Dermis blood vessel endothelial cell (primary cell): ENCODE results near the gene SPATS2L. TPM values are rescaled to one million over a fixed set of nuclear protein-coding genes. Genes with fewer than 3 reads are reported as not detected.

ENCODE experiments used
- DNase-seq: peaks from one replicate; pipeline ENCODE4 v3.0.0; 2010
- total RNA-seq: library from RNA; depleted of rRNA; stranded (reverse); fragments of >200 nt; gene quantifications from 2 replicates; pipeline ENCODE4 v1.2.3, GENCODE V29; 2014

The SPATS2L gene
- total RNA-seq, 1 donor from 2014 or later: 21.3 TPM

- no peak for DNase-seq
Observed at GRCh38 chr2:200379481-200380090, 73.1 kb downstream of the SPATS2L start.

GRCh38 chr2:200380091-200380561 is 73.6 kb downstream of the SPATS2L start:
- DNase-seq: no peak

GRCh38 chr2:200380833-200381542 is 74.5 kb downstream of the SPATS2L start:
- no peak for DNase-seq

- no peak for DNase-seq
Observed at GRCh38 chr2:200382874-200383273, 76.4 kb downstream of the SPATS2L start.

GRCh38 chr2:200383380-200384110 is 77.1 kb downstream of the SPATS2L start:
- DNase-seq: peak; percentile 77

- DNase-seq: no peak
Observed at GRCh38 chr2:200385063-200385635, 78.7 kb downstream of the SPATS2L start.

- DNase-seq: no peak
Observed at GRCh38 chr2:200393191-200393590, 86.7 kb downstream of the SPATS2L start.

GRCh38 chr2:200394045-200394444 is 87.6 kb downstream of the SPATS2L start:
- no peak for DNase-seq

- DNase-seq: peak; percentile 44
Observed at GRCh38 chr2:200396781-200397242, 90.3 kb downstream of the SPATS2L start.

GRCh38 chr2:200397785-200398184 is 91.3 kb downstream of the SPATS2L start:
- no peak for DNase-seq

- peak; percentile 55 for DNase-seq
Observed at GRCh38 chr2:200399046-200399445, 92.6 kb downstream of the SPATS2L start.

- DNase-seq: no peak
Observed at GRCh38 chr2:200399636-200400035, 93.1 kb downstream of the SPATS2L start.

GRCh38 chr2:200403814-200404213 is 97.3 kb downstream of the SPATS2L start:
- DNase-seq: no peak

GRCh38 chr2:200404615-200405014 is 98.1 kb downstream of the SPATS2L start:
- DNase-seq: no peak

- DNase-seq: peak; percentile 89
Observed at GRCh38 chr2:200405599-200406298, 99.3 kb downstream of the SPATS2L start.

GRCh38 chr2:200406379-200406778 is 99.9 kb downstream of the SPATS2L start:
- peak; percentile 77 for DNase-seq

GRCh38 chr2:200408428-200409316 is 102.2 kb downstream of the SPATS2L start:
- peak; percentile 65 for DNase-seq

GRCh38 chr2:200411831-200412230 is 105.3 kb downstream of the SPATS2L start:
- no peak for DNase-seq

GRCh38 chr2:200414367-200414766 is 107.9 kb downstream of the SPATS2L start:
- DNase-seq: no peak

GRCh38 chr2:200415455-200415854 is 109.0 kb downstream of the SPATS2L start:
- no peak for DNase-seq

- no peak for DNase-seq
Observed at GRCh38 chr2:200416878-200417277, 110.4 kb downstream of the SPATS2L start.
